ENCODE results near the gene SLC7A6. TPM values are rescaled to one million over a fixed set of nuclear protein-coding genes. Genes with fewer than 3 reads are reported as not detected.

The SLC7A6 gene
- polyA plus RNA-seq, 2 of the 4 experiments (the other 2 are of a cell fraction) = 31.1 to 32.9 TPM

- no peak for TF ChIP-seq ZC3H11A (IDR thresholded peaks at IDR 0.05)
- TF ChIP-seq CHD4 (IDR thresholded peaks at IDR 0.05; ENCODE audit: borderline replicate concordance) = no peak
- TF ChIP-seq TFCP2L1 (CRISPR knock-in tag; IDR thresholded peaks at IDR 0.05) = no peak
- no peak for TF ChIP-seq JUN (IDR thresholded peaks at IDR 0.05)
- TF ChIP-seq POLR2A (IDR thresholded peaks at IDR 0.05; ENCODE audit: low read length) = no peak
- no peak for TF ChIP-seq MAX (IDR thresholded peaks at IDR 0.05)
- no peak for TF ChIP-seq CBX8 (IDR thresholded peaks at IDR 0.05)
- TF ChIP-seq CHD2 (IDR thresholded peaks at IDR 0.05; ENCODE audit: low read length, partially characterized antibody) = no peak
- TF ChIP-seq TP53 (CRISPR knock-in tag; IDR thresholded peaks at IDR 0.05) = no peak
- no peak for TF ChIP-seq ZNF302 (CRISPR knock-in tag; IDR thresholded peaks at IDR 0.05)
- TF ChIP-seq NFE2L2 (conservative IDR thresholded peaks at IDR 0.05; ENCODE audit: low read length) = no peak
- no peak for TF ChIP-seq SREBF2 (IDR thresholded peaks at IDR 0.05)
- TF ChIP-seq HMGXB4 (CRISPR knock-in tag; IDR thresholded peaks at IDR 0.05; ENCODE audit: borderline replicate concordance) = no peak
- TF ChIP-seq RNF2 (IDR thresholded peaks at IDR 0.05; ENCODE audit: borderline replicate concordance, low read depth) = no peak
- TF ChIP-seq EP300 (IDR thresholded peaks at IDR 0.05) = no peak
- TF ChIP-seq GATA3 (IDR thresholded peaks at IDR 0.05; ENCODE audit: borderline replicate concordance) = no peak
- no peak for TF ChIP-seq JUNB (IDR thresholded peaks at IDR 0.05)
- TF ChIP-seq HEYL (CRISPR knock-in tag; IDR thresholded peaks at IDR 0.05) = no peak
- no peak for TF ChIP-seq ELK1 (IDR thresholded peaks at IDR 0.05; ENCODE audit: low read depth, low read length)
- TF ChIP-seq ATOH8 (CRISPR knock-in tag; IDR thresholded peaks at IDR 0.05; ENCODE audit: low read depth) = no peak
- 65% methylated on average over 18 of the region's 20 CpGs for WGBS (ENCODE audit: missing lambda C conversion rate)
- FAIRE-seq (no peak), DNase-seq (ENCODE audit: low read depth in 1 of 2, low spot score in 1 of 2) (no peak), ATAC-seq (no peak)
- POLR2A ChIA-PET = interaction anchor here (1.2 kb wide), 1 partner anchor 20 kb away, joined by 4 read pairs; the partner anchor contains the start of gene SLC7A6
- H3K4me1 ChIP-seq = peaks cover 12% of the 10 kb centered on the region; the same call in 2 of the 3 replicates
- H3K27ac ChIP-seq = peak overlapping the region; percentile 69 to 84
- peak overlapping the region; percentile 75 for H3K4me3 ChIP-seq
- peak overlapping the region; percentile 98 for H3K4me2 ChIP-seq
- no peaks in the 10 kb centered on the region for H3K9me3 ChIP-seq
- CTCF ChIA-PET = interaction anchor here (1.5 to 7.8 kb wide), 6 partner anchors 9 to 82 kb away, joined by 5 to 95 read pairs (median 22); partner anchors contain the start of gene SLC7A6
Observed at GRCh38 chr16:68244481-68244902, 19.8 kb upstream of the SLC7A6 start.

GRCh38 chr16:68244903-68245853 lies 19.1 kb upstream of the SLC7A6 start, which contains the start of gene PLA2G15:
TSS of gene PLA2G15 (plus strand) at chr16:68245373. CDS start at chr16:68245427, 54 bp downstream.
- POLR2A ChIA-PET = interaction anchor here (1.2 to 1.5 kb wide), 3 partner anchors 8 to 19 kb away, joined by 4 to 6 read pairs (median 5); partner anchors contain the start of gene SLC7A6
- Histone ChIP-seq H3K27ac (peak within 1 kb of the TSS; percentile 69 to 87), H3K4me2 (peak within 1 kb of the TSS; percentile 98), H3K4me3 (peak within 1 kb of the TSS; percentile 75), H3K4me1 (peaks cover 12% of the 10 kb centered on the region; the same call in 2 of the 3 replicates), H3K9me3 (no peaks in the 10 kb centered on the region)
- FAIRE-seq (no peak), ATAC-seq (peak; percentile 92 to 96), DNase-seq (ENCODE audit: low read depth in 1 of 2, low spot score in 1 of 2) (peak; percentile 89 to 95)
- 17% methylated on average over 18 of the region's 75 CpGs for WGBS (ENCODE audit: missing lambda C conversion rate)
- CTCF ChIA-PET = interaction anchor here (1.5 to 7.8 kb wide), 5 partner anchors 11 to 82 kb away, joined by 5 to 95 read pairs (median 38); partner anchors contain the start of gene SLC7A6
- TF ChIP-seq HDAC2 (IDR thresholded peaks at IDR 0.05) = no peak
- TF ChIP-seq FOXS1 (CRISPR knock-in tag; IDR thresholded peaks at IDR 0.05) = no peak
- TF ChIP-seq ZNF302 (CRISPR knock-in tag; IDR thresholded peaks at IDR 0.05) = no peak
- no peak for TF ChIP-seq RCOR1 (IDR thresholded peaks at IDR 0.05; ENCODE audit: low read depth, low read length)
- TF ChIP-seq NFE2L2 (conservative IDR thresholded peaks at IDR 0.05; ENCODE audit: low read length) = no peak
- peak; percentile 83 for TF ChIP-seq MAX (IDR thresholded peaks at IDR 0.05)
- TF ChIP-seq BHLHE40 (IDR thresholded peaks at IDR 0.05; ENCODE audit: low read depth, low read length) = no peak
- TF ChIP-seq ZC3H11A (IDR thresholded peaks at IDR 0.05) = no peak
- no peak for TF ChIP-seq FOSB (CRISPR knock-in tag; IDR thresholded peaks at IDR 0.05)
- no peak for TF ChIP-seq HMGXB4 (CRISPR knock-in tag; IDR thresholded peaks at IDR 0.05; ENCODE audit: borderline replicate concordance)
- TF ChIP-seq ZFP36 (IDR thresholded peaks at IDR 0.05; ENCODE audit: borderline replicate concordance, partially characterized antibody) = no peak
- TF ChIP-seq SMC3 (IDR thresholded peaks at IDR 0.05) = no peak
- peak in 1 of 2 experiments; percentile 34; a peak in 1 of 4 replicates for TF ChIP-seq CEBPB (IDR thresholded peaks at IDR 0.05)
